Nephron (organoid): ENCODE data around the gene SNX11.

Experiments
- H3K27ac Mint-ChIP-seq, 3 experiments: 2 replicates each; pipeline ENCODE4 v1.8.0; 2020; ENCODE audit warnings: mixed read lengths in 3 of 3, mild to moderate bottlenecking in 2 of 3, moderate library complexity in 1 of 3
- H3K27me3 Mint-ChIP-seq: 2 replicates; pipeline ENCODE4 v1.8.0; 2021; ENCODE audit warnings: low read depth, mild to moderate bottlenecking, moderate library complexity, mixed read lengths
- H3K36me3 Mint-ChIP-seq: 2 replicates; pipeline ENCODE4 v1.8.0; 2020; ENCODE audit warnings: low read depth, mixed read lengths
- H3K4me1 Mint-ChIP-seq: 2 replicates; pipeline ENCODE4 v1.8.0; 2020; ENCODE audit warnings: mixed read lengths
- H3K4me3 Mint-ChIP-seq, 3 experiments: 2 replicates each; pipeline ENCODE4 v1.8.0; 2020; ENCODE audit warnings: mild to moderate bottlenecking in 3 of 3, mixed read lengths in 3 of 3, moderate library complexity in 2 of 3
- H3K9me3 Mint-ChIP-seq: 2 replicates; pipeline ENCODE4 v1.8.0; 2020; ENCODE audit warnings: mixed read lengths
- CTCF ChIP-seq, 3 experiments: fragments of 200-600 bp; sonication (generic); IDR thresholded peaks; one replicate each; pipeline ENCODE4 v1.5.0; 2021; ENCODE audit warnings: antibody characterized with exemption in 3 of 3; ENCODE audit not compliant: unreplicated experiment in 3 of 3

The SNX11 gene

GRCh38 chr17:48101012-48101720 is 6.4 kb upstream of the SNX11 start, which contains the start of gene CBX1:
TSS of gene CBX1 (minus strand) at chr17:48101478. CDS start at chr17:48077004, 24,474 bp downstream.
- H3K27me3 Mint-ChIP-seq, result no peaks in the 10 kb centered on the region
- peaks cover 5% of the 10 kb centered on the region for H3K36me3 Mint-ChIP-seq
- H3K4me1 Mint-ChIP-seq, result peaks cover 11% of the 10 kb centered on the region
- peak within 1 kb of the TSS; percentile 89 to 98 (median 98) for H3K27ac Mint-ChIP-seq
- peaks cover 4% of the 10 kb centered on the region for H3K9me3 Mint-ChIP-seq
- TF ChIP-seq CTCF (IDR thresholded peaks at IDR 0.05; ENCODE audit: unreplicated experiment in 3 of 3), result no peak
- peak within 1 kb of the TSS; percentile 97 to 100 (median 98) for H3K4me3 Mint-ChIP-seq

GRCh38 chr17:48102043-48102750 is 5.4 kb upstream of the SNX11 start:
- Mint-ChIP-seq H3K27ac (peak overlapping the region; percentile 79 to 98 (median 89)), H3K36me3 (peaks cover 5% of the 10 kb centered on the region), H3K9me3 (peaks cover 4% of the 10 kb centered on the region), H3K27me3 (peaks cover 2% of the 10 kb centered on the region), H3K4me3 (peak overlapping the region; percentile 72 to 98 (median 79)), H3K4me1 (peaks cover 11% of the 10 kb centered on the region)
- no peak for TF ChIP-seq CTCF (IDR thresholded peaks at IDR 0.05; ENCODE audit: unreplicated experiment in 3 of 3)

GRCh38 chr17:48102798-48103715 is 4.5 kb upstream of the SNX11 start:
- H3K27ac Mint-ChIP-seq, result peak overlapping the region; percentile 39 to 98 (median 89)

GRCh38 chr17:48104440-48104839 is 3.1 kb upstream of the SNX11 start:
- peaks cover 3% of the 10 kb centered on the region for H3K27me3 Mint-ChIP-seq
- peaks cover 4% of the 10 kb centered on the region for H3K9me3 Mint-ChIP-seq
- TF ChIP-seq CTCF (IDR thresholded peaks at IDR 0.05; ENCODE audit: unreplicated experiment in 3 of 3), result no peak
- peaks cover 22% of the 10 kb centered on the region for H3K4me1 Mint-ChIP-seq
- H3K27ac Mint-ChIP-seq, result peak overlapping the region in 2 of 3 experiments; percentile 8 to 30
- H3K36me3 Mint-ChIP-seq, result peaks cover 5% of the 10 kb centered on the region
- peak overlapping the region in 2 of 3 experiments; percentile 59 to 60 for H3K4me3 Mint-ChIP-seq

More at GRCh38 chr17:48102798-48103715, 4.5 kb upstream of the SNX11 start:
- H3K9me3 Mint-ChIP-seq, result peaks cover 4% of the 10 kb centered on the region
- no peak for TF ChIP-seq CTCF (IDR thresholded peaks at IDR 0.05; ENCODE audit: unreplicated experiment in 3 of 3)
- H3K4me1 Mint-ChIP-seq, result peaks cover 14% of the 10 kb centered on the region
- H3K4me3 Mint-ChIP-seq, result peak overlapping the region; percentile 70 to 83 (median 72)
- H3K27me3 Mint-ChIP-seq, result peaks cover 3% of the 10 kb centered on the region
- H3K36me3 Mint-ChIP-seq, result peaks cover 5% of the 10 kb centered on the region

- TF ChIP-seq CTCF (IDR thresholded peaks at IDR 0.05; ENCODE audit: unreplicated experiment in 3 of 3), result no peak
- peak overlapping the region in 2 of 3 experiments; percentile 53 to 81 for H3K27ac Mint-ChIP-seq
- peaks cover 3% of the 10 kb centered on the region for H3K27me3 Mint-ChIP-seq
- H3K36me3 Mint-ChIP-seq, result peaks cover 4% of the 10 kb centered on the region
- peaks cover 4% of the 10 kb centered on the region for H3K9me3 Mint-ChIP-seq
- peaks cover 12% of the 10 kb centered on the region for H3K4me1 Mint-ChIP-seq
- peak overlapping the region; percentile 96 to 98 (median 96) for H3K4me3 Mint-ChIP-seq
Observed at GRCh38 chr17:48106802-48107136, 797 bp upstream of the SNX11 start.
